Mesendoderm (in vitro differentiated cells): Measurements from ENCODE around the gene CEP135.

ENCODE experiments used
- DNase-seq: peaks from one replicate; pipeline ENCODE4 v3.0.0; 2013
- H2AK5ac ChIP-seq: 2 replicates; pipeline ENCODE4 v1.6.1; 2013; ENCODE audit warnings: low read length, inconsistent platforms
- H2BK120ac ChIP-seq: 2 replicates; pipeline ENCODE4 v1.6.1; 2013; ENCODE audit warnings: low read depth, mild to moderate bottlenecking, low read length, moderate library complexity, mixed read lengths
- H2BK15ac ChIP-seq: replicated peaks from 2 replicates; pipeline ENCODE4 v1.6.1; 2013; ENCODE audit warnings: low read depth, mild to moderate bottlenecking, moderate library complexity
- H2BK5ac ChIP-seq: 2 replicates; pipeline ENCODE4 v1.6.1; 2013; ENCODE audit warnings: low read length, inconsistent platforms
- H3K18ac ChIP-seq: 2 replicates; pipeline ENCODE4 v1.6.1; 2013; ENCODE audit warnings: mild to moderate bottlenecking, low read length, mixed read lengths
- H3K23ac ChIP-seq: one replicate; pipeline ENCODE4 v1.6.1; 2013; ENCODE audit warnings: low read length
- H3K27ac ChIP-seq: 2 replicates; pipeline ENCODE4 v1.5.1; 2013; ENCODE audit warnings: low read depth, mild to moderate bottlenecking, inconsistent platforms, low read length, moderate library complexity
- H3K27me3 ChIP-seq: 2 replicates; pipeline ENCODE4 v1.6.1; 2013; ENCODE audit warnings: low read length, control low read depth, mild to moderate bottlenecking, inconsistent platforms; ENCODE audit not compliant: insufficient read depth, poor library complexity
- H3K36me3 ChIP-seq: 2 replicates; pipeline ENCODE4 v1.6.1; 2013; ENCODE audit warnings: low read length, inconsistent platforms; ENCODE audit not compliant: control insufficient read depth, insufficient read depth
- H3K4ac ChIP-seq: one replicate; pipeline ENCODE4 v1.6.1; 2013; ENCODE audit warnings: low read depth, mild to moderate bottlenecking, low read length, moderate library complexity
- H3K4me1 ChIP-seq: 2 replicates; pipeline ENCODE4 v1.6.1; 2013; ENCODE audit warnings: low read depth, low read length, inconsistent platforms; ENCODE audit not compliant: control insufficient read depth
- H3K4me2 ChIP-seq: 2 replicates; pipeline ENCODE4 v1.6.1; 2013; ENCODE audit warnings: low read length
- H3K4me3 ChIP-seq: 2 replicates; pipeline ENCODE4 v1.5.1; 2013; ENCODE audit warnings: mild to moderate bottlenecking, low read length
- H3K56ac ChIP-seq: one replicate; pipeline ENCODE4 v1.6.1; 2013; ENCODE audit warnings: low read length
- H3K79me1 ChIP-seq: 2 replicates; pipeline ENCODE4 v1.6.1; 2013; ENCODE audit warnings: low read length, inconsistent platforms
- H3K79me2 ChIP-seq: 2 replicates; pipeline ENCODE4 v1.6.1; 2013; ENCODE audit warnings: mild to moderate bottlenecking, low read length; ENCODE audit not compliant: control insufficient read depth, insufficient read depth
- H3K9ac ChIP-seq: 2 replicates; pipeline ENCODE4 v1.6.1; 2013; ENCODE audit warnings: low read length, inconsistent platforms
- H4K5ac ChIP-seq: one replicate; pipeline ENCODE4 v1.6.1; 2013; ENCODE audit warnings: low read length
- H4K8ac ChIP-seq: one replicate; pipeline ENCODE4 v1.6.1; 2013; ENCODE audit warnings: low read depth, mild to moderate bottlenecking, control low read depth, low read length, moderate library complexity
- WGBS: extraction: QIAGEN DNeasy Blood & Tissue Kit; methylation state at CpG from one replicate; pipeline ENCODE4 v1.1.7; 2013; ENCODE audit warnings: low lambda C conversion rate, missing lambda C conversion rate; ENCODE audit not compliant: insufficient coverage; ENCODE audit errors: extremely low coverage; 5-methylcytosine and 5-hydroxymethylcytosine counted together

Gene CEP135

GRCh38 chr4:56038487-56039162, 89.9 kb downstream of the CEP135 start:
- Histone ChIP-seq H3K4ac (no peak overlapping the region), H2AK5ac (no peak overlapping the region), H3K4me3 (no peak overlapping the region), H3K4me1 (no peaks in the 10 kb centered on the region), H3K27ac (no peak overlapping the region), H4K8ac (no peak overlapping the region), H3K9ac (no peak overlapping the region), H3K27me3 (no peaks in the 10 kb centered on the region), H2BK15ac (no peak overlapping the region), H4K5ac (no peak overlapping the region), H3K56ac (no peak overlapping the region), H3K18ac (no peak overlapping the region), H2BK5ac (no peak overlapping the region), H2BK120ac (no peak overlapping the region), H3K36me3 (no peaks in the 10 kb centered on the region), H3K4me2 (no peak overlapping the region), H3K23ac (no peak overlapping the region), H3K79me1 (no peaks in the 10 kb centered on the region), H3K79me2 (no peaks in the 10 kb centered on the region)
- WGBS, result no CpG with 5 or more reads among the region's 8 CpGs
- DNase-seq, result no peak

GRCh38 chr4:56040842-56041241, 92.1 kb downstream of the CEP135 start:
- Histone ChIP-seq H2BK5ac (no peak overlapping the region), H3K4me1 (no peaks in the 10 kb centered on the region), H3K4ac (no peak overlapping the region), H3K79me1 (no peaks in the 10 kb centered on the region), H3K9ac (no peak overlapping the region), H3K27me3 (no peaks in the 10 kb centered on the region), H4K5ac (no peak overlapping the region), H4K8ac (no peak overlapping the region), H3K4me3 (no peak overlapping the region), H3K23ac (no peak overlapping the region), H3K79me2 (no peaks in the 10 kb centered on the region), H3K18ac (no peak overlapping the region), H3K4me2 (no peak overlapping the region), H2AK5ac (no peak overlapping the region), H3K56ac (no peak overlapping the region), H3K36me3 (no peaks in the 10 kb centered on the region), H2BK15ac (no peak overlapping the region), H2BK120ac (no peak overlapping the region), H3K27ac (no peak overlapping the region)
- WGBS, result no CpG with 5 or more reads among the region's 2 CpGs
- no peak for DNase-seq

- Histone ChIP-seq H3K4me1 (no peaks in the 10 kb centered on the region), H3K4me3 (no peak overlapping the region), H2BK5ac (no peak overlapping the region), H3K79me2 (no peaks in the 10 kb centered on the region), H3K79me1 (no peaks in the 10 kb centered on the region), H3K27me3 (no peaks in the 10 kb centered on the region), H2BK15ac (no peak overlapping the region), H3K23ac (no peak overlapping the region), H2BK120ac (no peak overlapping the region), H4K8ac (no peak overlapping the region), H2AK5ac (no peak overlapping the region), H3K4me2 (no peak overlapping the region), H3K36me3 (no peaks in the 10 kb centered on the region), H3K18ac (no peak overlapping the region), H3K56ac (no peak overlapping the region), H4K5ac (no peak overlapping the region), H3K4ac (no peak overlapping the region), H3K27ac (no peak overlapping the region), H3K9ac (no peak overlapping the region)
- no CpG with 5 or more reads among the region's 1 CpG for WGBS
- DNase-seq, result no peak
Observed at GRCh38 chr4:56042225-56042624, 93.5 kb downstream of the CEP135 start.

GRCh38 chr4:56048383-56048701, 99.6 kb downstream of the CEP135 start:
- H3K23ac ChIP-seq, result no peak overlapping the region
- no peak overlapping the region for H4K8ac ChIP-seq
- peak overlapping the region; percentile 67 for H3K4me2 ChIP-seq
- no peak for DNase-seq
- no peaks in the 10 kb centered on the region for H3K27me3 ChIP-seq
- no peaks in the 10 kb centered on the region for H3K36me3 ChIP-seq
- H3K18ac ChIP-seq, result peak overlapping the region; percentile 98
- no peak overlapping the region for H2AK5ac ChIP-seq
- H3K79me1 ChIP-seq, result peaks cover 2% of the 10 kb centered on the region
- WGBS, result no CpG with 5 or more reads among the region's 5 CpGs
- no peak overlapping the region for H2BK15ac ChIP-seq
- H3K4ac ChIP-seq, result peak overlapping the region; percentile 18
- no peak overlapping the region for H3K27ac ChIP-seq
- no peak overlapping the region for H2BK5ac ChIP-seq
- H3K4me1 ChIP-seq, result peaks cover 2% of the 10 kb centered on the region
- H4K5ac ChIP-seq, result no peak overlapping the region
- peak overlapping the region; percentile 88 for H3K9ac ChIP-seq
- H3K4me3 ChIP-seq, result peak overlapping the region; percentile 88
- peak overlapping the region; percentile 85 for H3K56ac ChIP-seq
- no peak overlapping the region for H2BK120ac ChIP-seq
- peaks cover 5% of the 10 kb centered on the region for H3K79me2 ChIP-seq

- no peak overlapping the region for H4K5ac ChIP-seq
- peak overlapping the region; percentile 97 for H3K4ac ChIP-seq
- H3K27ac ChIP-seq, result peak overlapping the region; percentile 89
- no peak overlapping the region for H4K8ac ChIP-seq
- peak overlapping the region; percentile 88 for H3K4me3 ChIP-seq
- no peak overlapping the region for H3K23ac ChIP-seq
- peaks cover 2% of the 10 kb centered on the region for H3K79me1 ChIP-seq
- H2BK5ac ChIP-seq, result peak overlapping the region; percentile 16
- H3K4me2 ChIP-seq, result peak overlapping the region; percentile 67
- peak overlapping the region; percentile 85 for H3K56ac ChIP-seq
- H3K18ac ChIP-seq, result peak overlapping the region; percentile 98
- peak overlapping the region; percentile 82 for H2BK120ac ChIP-seq
- no peak overlapping the region for H2AK5ac ChIP-seq
- no peaks in the 10 kb centered on the region for H3K27me3 ChIP-seq
- H3K79me2 ChIP-seq, result peaks cover 5% of the 10 kb centered on the region
- H3K36me3 ChIP-seq, result no peaks in the 10 kb centered on the region
- DNase-seq, result peak; percentile 82
- H3K4me1 ChIP-seq, result peaks cover 2% of the 10 kb centered on the region
- H2BK15ac ChIP-seq, result peak overlapping the region; percentile 86
- H3K9ac ChIP-seq, result peak overlapping the region; percentile 88
- WGBS, result no CpG with 5 or more reads among the region's 81 CpGs
Observed at GRCh38 chr4:56048702-56049431, 100.1 kb downstream of the CEP135 start.
